Hepatic stellate cell (primary cell): ENCODE measurements around the gene ARF1.

ENCODE experiments used
- DNase-seq: peaks from one replicate; pipeline ENCODE4 v3.0.0; 2011; ENCODE audit warnings: low spot score

The ARF1 gene

GRCh38 chr1:228148196-228148861, 65.8 kb downstream of the ARF1 start:
- no peak for DNase-seq
